ENCODE results near the gene ARHGAP45.
A peak's percentile ranks its signal among the peaks of the same experiment; 100 is the strongest.

The ARHGAP45 gene

DNA sequence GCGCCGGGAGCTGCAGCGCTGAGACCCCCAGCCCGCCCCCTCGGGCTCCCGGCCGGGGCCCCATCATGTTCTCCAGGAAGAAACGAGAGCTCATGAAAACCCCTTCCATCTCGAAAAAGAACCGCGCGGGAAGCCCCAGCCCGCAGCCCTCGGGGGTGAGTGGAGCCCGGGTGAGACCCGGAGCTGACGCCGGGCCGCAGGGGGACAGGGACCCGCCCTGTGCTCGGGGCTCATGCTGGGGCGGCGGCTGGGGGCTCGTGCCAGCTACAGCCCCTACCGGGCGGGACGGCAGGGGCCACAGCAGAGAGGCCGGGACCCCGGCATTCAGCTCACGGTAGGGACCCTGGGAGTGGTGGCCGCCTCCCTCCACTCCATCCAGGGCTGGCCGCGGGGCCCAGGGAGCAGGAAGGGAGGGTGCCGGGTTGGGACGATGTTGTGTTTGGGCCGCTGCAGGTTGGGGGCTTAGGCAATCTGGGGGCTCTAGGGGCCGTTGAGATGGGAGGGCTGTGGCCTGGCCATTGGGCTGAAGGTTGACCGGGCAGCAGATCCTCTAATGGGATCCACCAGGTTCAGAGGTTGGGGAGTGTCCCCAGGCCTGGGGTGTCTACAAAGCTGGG is 482 bp downstream of the ARHGAP45 start:
- Histone ChIP-seq H3K36me3 (peaks cover 7% of the 10 kb centered on the region), H3K4me3 (ENCODE audit: low read depth, low read length) (peak overlapping the region; percentile 63), H3K9me3 (ENCODE audit: severe bottlenecking) (peaks cover 2% of the 10 kb centered on the region), H3K27me3 (ENCODE audit: insufficient read depth, low read depth, severe bottlenecking) (no peaks in the 10 kb centered on the region), H3K27ac (no peak overlapping the region)
- no peak for TF ChIP-seq CTCF (IDR thresholded peaks at IDR 0.05; ENCODE audit: low read depth, low read length)
- DNase-seq, result no peak

GRCh38 chr19:1068009-1069001 is 1.3 kb downstream of the ARHGAP45 start:
- no peak overlapping the region for H3K27ac ChIP-seq
- H3K9me3 ChIP-seq (ENCODE audit: severe bottlenecking), result peaks cover 2% of the 10 kb centered on the region
- H3K4me3 ChIP-seq (ENCODE audit: low read depth, low read length), result no peak overlapping the region; the same call in 1 of the 2 replicates
- TF ChIP-seq CTCF (IDR thresholded peaks at IDR 0.05; ENCODE audit: low read depth, low read length), result no peak
- no peak for DNase-seq
- peaks cover 6% of the 10 kb centered on the region for H3K36me3 ChIP-seq
- H3K27me3 ChIP-seq (ENCODE audit: insufficient read depth, low read depth, severe bottlenecking), result no peaks in the 10 kb centered on the region

DNA sequence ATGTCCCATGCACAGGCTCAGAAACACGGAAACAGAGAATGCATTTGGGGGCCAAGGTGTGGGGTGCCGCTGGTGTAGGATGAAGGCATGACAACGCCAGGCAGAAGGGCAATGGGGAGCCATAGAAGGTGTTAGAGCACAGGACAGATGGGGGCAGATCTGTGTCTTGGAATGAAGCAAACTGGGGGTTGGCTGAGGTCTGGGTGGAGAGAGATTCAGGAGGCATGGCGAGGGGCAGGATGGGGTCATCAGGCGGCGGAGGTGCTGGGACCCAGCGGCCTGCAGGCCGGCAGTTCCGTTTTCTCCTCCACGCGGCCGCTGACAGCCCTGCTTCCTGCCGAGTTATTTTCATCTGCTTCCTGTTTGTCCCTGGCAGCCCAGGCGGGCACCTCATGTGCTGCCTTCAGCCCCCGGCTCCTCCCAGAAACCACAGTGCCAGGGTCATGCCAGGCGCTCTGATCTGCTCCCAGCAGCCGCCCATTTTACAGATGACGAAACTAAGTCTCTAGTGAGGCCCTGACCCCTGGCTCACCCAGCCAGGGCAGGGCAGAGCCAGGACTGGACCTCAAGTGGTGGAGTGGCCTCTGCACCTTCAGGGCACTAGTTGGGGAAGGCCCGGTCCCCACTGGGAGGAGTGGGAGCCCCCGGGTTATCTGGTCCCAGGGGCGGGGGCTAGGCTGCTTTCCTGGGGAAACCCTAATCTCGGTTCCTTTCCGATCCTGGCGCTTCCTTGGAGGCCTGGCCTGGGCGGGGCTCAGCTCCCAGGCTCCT is 2.2 kb downstream of the ARHGAP45 start:
- no peak for TF ChIP-seq CTCF (IDR thresholded peaks at IDR 0.05; ENCODE audit: low read depth, low read length)
- Histone ChIP-seq H3K36me3 (no peaks in the 10 kb centered on the region; the same call in none of the 2 replicates), H3K9me3 (ENCODE audit: severe bottlenecking) (no peaks in the 10 kb centered on the region), H3K27me3 (ENCODE audit: insufficient read depth, low read depth, severe bottlenecking) (no peaks in the 10 kb centered on the region), H3K4me3 (ENCODE audit: low read depth, low read length) (no peak overlapping the region), H3K27ac (no peak overlapping the region)
- no peak for DNase-seq

DNA sequence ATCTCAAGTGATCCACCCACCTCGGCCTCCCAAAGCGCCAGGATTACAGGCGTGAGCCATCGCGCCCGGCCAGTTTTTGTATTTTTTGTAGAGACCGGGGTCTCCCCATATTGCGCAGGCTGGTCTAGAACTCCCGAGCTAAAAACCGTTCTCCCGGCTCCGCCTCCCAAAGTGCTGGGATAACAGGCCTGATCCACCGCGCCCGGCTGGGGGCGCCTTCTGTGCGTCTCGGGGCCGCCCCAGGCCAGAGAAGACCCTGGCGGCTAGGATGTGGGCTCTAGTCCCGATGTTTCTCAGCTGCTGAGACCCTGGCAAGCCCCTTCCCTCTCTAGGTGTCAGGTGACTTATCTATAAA is 3.6 kb downstream of the ARHGAP45 start:
- no peak for TF ChIP-seq CTCF (IDR thresholded peaks at IDR 0.05; ENCODE audit: low read depth, low read length)
- H3K27me3 ChIP-seq (ENCODE audit: insufficient read depth, low read depth, severe bottlenecking), result no peaks in the 10 kb centered on the region
- H3K36me3 ChIP-seq, result no peaks in the 10 kb centered on the region; the same call in 1 of the 2 replicates
- no peak for DNase-seq
- H3K4me3 ChIP-seq (ENCODE audit: low read depth, low read length), result no peak overlapping the region
- no peaks in the 10 kb centered on the region for H3K9me3 ChIP-seq (ENCODE audit: severe bottlenecking)
- H3K27ac ChIP-seq, result no peak overlapping the region

- H3K36me3 ChIP-seq, result no peaks in the 10 kb centered on the region
- no peaks in the 10 kb centered on the region for H3K27me3 ChIP-seq (ENCODE audit: insufficient read depth, low read depth, severe bottlenecking)
- H3K4me3 ChIP-seq (ENCODE audit: low read depth, low read length), result no peak overlapping the region
- no peak for TF ChIP-seq CTCF (IDR thresholded peaks at IDR 0.05; ENCODE audit: low read depth, low read length)
- no peaks in the 10 kb centered on the region for H3K9me3 ChIP-seq (ENCODE audit: severe bottlenecking)
- DNase-seq, result no peak
- no peak overlapping the region for H3K27ac ChIP-seq
These were observed 4.2 kb downstream of the ARHGAP45 start for GRCh38 chr19:1070931-1071791.

Data from WERI-Rb-1 (cell line).